Measurements from ENCODE around the gene TNS1.
A peak's percentile ranks its signal among the peaks of the same experiment; 100 is the strongest.

TNS1 gene

GRCh38 chr2:217843324-217843723 lies 159.5 kb downstream of the TNS1 start:
- no peak for DNase-seq

GRCh38 chr2:217842017-217842416 lies 160.8 kb downstream of the TNS1 start:
- DNase-seq = no peak

GRCh38 chr2:217840522-217840921 lies 162.3 kb downstream of the TNS1 start:
- no peak for DNase-seq

- no peak for DNase-seq
Measured at GRCh38 chr2:217839750-217840107, 163.1 kb downstream of the TNS1 start.

GRCh38 chr2:217839073-217839749 lies 163.6 kb downstream of the TNS1 start:
- no peak for DNase-seq

- DNase-seq = no peak
Measured at GRCh38 chr2:217838409-217838831, 164.4 kb downstream of the TNS1 start.

GRCh38 chr2:217837530-217837929 lies 165.3 kb downstream of the TNS1 start:
- DNase-seq = no peak

- peak; percentile 16 for DNase-seq
Measured at GRCh38 chr2:217836901-217837491, 165.8 kb downstream of the TNS1 start.

GRCh38 chr2:217835931-217836891 lies 166.6 kb downstream of the TNS1 start:
- DNase-seq = no peak

GRCh38 chr2:217834744-217835513 lies 167.9 kb downstream of the TNS1 start:
- no peak for DNase-seq

GRCh38 chr2:217834057-217834620 lies 168.7 kb downstream of the TNS1 start:
- no peak for DNase-seq

GRCh38 chr2:217833439-217833838 lies 169.4 kb downstream of the TNS1 start:
- no peak for DNase-seq

- no peak for DNase-seq
Measured at GRCh38 chr2:217832987-217833386, 169.8 kb downstream of the TNS1 start.

- DNase-seq = no peak
Measured at GRCh38 chr2:217832115-217832514, 170.7 kb downstream of the TNS1 start.

GRCh38 chr2:217831306-217831705 lies 171.5 kb downstream of the TNS1 start:
- DNase-seq = no peak

- no peak for DNase-seq
Measured at GRCh38 chr2:217830807-217831206, 172.0 kb downstream of the TNS1 start.

- no peak for DNase-seq
Measured at GRCh38 chr2:217830061-217830460, 172.7 kb downstream of the TNS1 start.

GRCh38 chr2:217829420-217829819 lies 173.4 kb downstream of the TNS1 start:
- no peak for DNase-seq

GRCh38 chr2:217828336-217828735 lies 174.5 kb downstream of the TNS1 start:
- no peak for DNase-seq

- no peak for DNase-seq
Measured at GRCh38 chr2:217827430-217828201, 175.2 kb downstream of the TNS1 start.

GRCh38 chr2:217826991-217827390 lies 175.8 kb downstream of the TNS1 start:
- DNase-seq = no peak

- no peak for DNase-seq
Measured at GRCh38 chr2:217826520-217826919, 176.3 kb downstream of the TNS1 start.

All from NCI-H69 (cell line).